Esophagus muscularis mucosa (tissue), 4 donors: ENCODE results near the gene XYLT2. TPM values are rescaled to one million over a fixed set of nuclear protein-coding genes. Genes with fewer than 3 reads are reported as not detected.

Experiments used
- DNase-seq: peaks from one replicate; pipeline ENCODE4 v3.0.0-alpha.2; 2017; ENCODE audit errors: extremely low spot score
- H3K27ac ChIP-seq, 4 donors: fragments of 200-600 bp; sonication (generic); replicated peaks in 1 of 4; 1 replicate in 3 of 4; 2 replicates in 1 of 4; pipeline ENCODE4 v1.5.1; 2016 to 2019; ENCODE audit warnings: mild to moderate bottlenecking in 1 of 4
- H3K27me3 ChIP-seq, 4 donors: fragments of 200-600 bp; sonication (generic); one replicate each; pipeline versions ENCODE4 v1.5.1 to v1.6.0; 2016 to 2019
- H3K36me3 ChIP-seq, 4 donors: fragments of 200-600 bp; sonication (generic); one replicate each; pipeline ENCODE4 v1.5.1; 2016 to 2019
- H3K4me1 ChIP-seq, 4 donors: fragments of 200-600 bp; sonication (generic); one replicate each; pipeline ENCODE4 v1.5.1; 2016 to 2019
- H3K4me3 ChIP-seq, 4 donors: fragments of 200-600 bp; sonication (generic); 1 replicate in 2 of 4; 2 replicates in 2 of 4; pipeline ENCODE4 v1.5.1; 2016 to 2019; ENCODE audit warnings: mild to moderate bottlenecking in 4 of 4, moderate library complexity in 1 of 4
- H3K9me3 ChIP-seq, 4 donors: fragments of 200-600 bp; sonication (generic); 1 replicate in 3 of 4; 2 replicates in 1 of 4; pipeline ENCODE4 v1.5.1; 2016 to 2019
- EP300 ChIP-seq: sonication (generic); formaldehyde crosslinking; IDR thresholded peaks from one replicate; pipeline ENCODE4 v1.6.1; 2017; ENCODE audit warnings: antibody characterized with exemption
- POLR2A ChIP-seq: fragments of 450-650 bp; IDR thresholded peaks from one replicate; pipeline ENCODE4 v1.6.1; 2017; ENCODE audit warnings: antibody characterized with exemption, moderate library complexity, mild to moderate bottlenecking, low read depth
- POLR2AphosphoS5 ChIP-seq, 2 donors: sonication (generic); formaldehyde crosslinking; IDR thresholded peaks; one replicate each; pipeline ENCODE4 v1.6.1; 2017; ENCODE audit warnings: antibody characterized with exemption in 2 of 2
- WGBS: methylation state at CpG from one replicate; pipeline ENCODE4 v1.1.5; 2018; 5-methylcytosine and 5-hydroxymethylcytosine counted together
- intact Hi-C: fragments of 100-400 bp; cut with DNase I; formaldehyde crosslinking; loops from one replicate; pipeline ENCODE4 v1.15.1; 2023
- total RNA-seq, 4 donors: library from RNA; depleted of rRNA; stranded (reverse); fragments of >200 nt; gene quantifications; one replicate each; pipeline versions ENCODE4 v1.1.0 to v1.2.1, GENCODE V29; 2016
- TF ChIP-seq, protein P1 (sequence below), 3 experiments: fragments of 200-600 bp in 2 of 3; fragments of 450-650 bp in 1 of 3; sonication (generic) in 2 of 3; IDR thresholded peaks; one replicate each; pipeline ENCODE4 v1.5.1; 2017 to 2019; ENCODE audit warnings: antibody characterized with exemption in 3 of 3, mild to moderate bottlenecking in 2 of 3, moderate library complexity in 1 of 3

The XYLT2 gene
- total RNA-seq, 4 donors from 2014 or later, result 12.8 to 29.8 (median 26.0) TPM

GRCh38 chr17:50301891-50302584 is 43.9 kb upstream of the XYLT2 start:
- Histone ChIP-seq H3K9me3 (no peaks in the 10 kb centered on the region), H3K4me1 (peaks cover 0 to 19% (median 16%) of the 10 kb centered on the region in 4 donors), H3K36me3 (no peaks in the 10 kb centered on the region), H3K27me3 (no peaks in the 10 kb centered on the region), H3K4me3 (no peak overlapping the region), H3K27ac (no peak overlapping the region)
- WGBS, result 82% methylated on average over 9 of the region's 9 CpGs
- intact Hi-C loops, result no loop called here
- no peak for TF ChIP-seq POLR2A
- TF ChIP-seq, protein P1, sequence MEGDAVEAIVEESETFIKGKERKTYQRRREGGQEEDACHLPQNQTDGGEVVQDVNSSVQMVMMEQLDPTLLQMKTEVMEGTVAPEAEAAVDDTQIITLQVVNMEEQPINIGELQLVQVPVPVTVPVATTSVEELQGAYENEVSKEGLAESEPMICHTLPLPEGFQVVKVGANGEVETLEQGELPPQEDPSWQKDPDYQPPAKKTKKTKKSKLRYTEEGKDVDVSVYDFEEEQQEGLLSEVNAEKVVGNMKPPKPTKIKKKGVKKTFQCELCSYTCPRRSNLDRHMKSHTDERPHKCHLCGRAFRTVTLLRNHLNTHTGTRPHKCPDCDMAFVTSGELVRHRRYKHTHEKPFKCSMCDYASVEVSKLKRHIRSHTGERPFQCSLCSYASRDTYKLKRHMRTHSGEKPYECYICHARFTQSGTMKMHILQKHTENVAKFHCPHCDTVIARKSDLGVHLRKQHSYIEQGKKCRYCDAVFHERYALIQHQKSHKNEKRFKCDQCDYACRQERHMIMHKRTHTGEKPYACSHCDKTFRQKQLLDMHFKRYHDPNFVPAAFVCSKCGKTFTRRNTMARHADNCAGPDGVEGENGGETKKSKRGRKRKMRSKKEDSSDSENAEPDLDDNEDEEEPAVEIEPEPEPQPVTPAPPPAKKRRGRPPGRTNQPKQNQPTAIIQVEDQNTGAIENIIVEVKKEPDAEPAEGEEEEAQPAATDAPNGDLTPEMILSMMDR (IDR thresholded peaks at IDR 0.05), result no peak
- no peak for TF ChIP-seq POLR2AphosphoS5 (IDR thresholded peaks at IDR 0.05)
- no peak for TF ChIP-seq EP300
- no peak for DNase-seq

DNA sequence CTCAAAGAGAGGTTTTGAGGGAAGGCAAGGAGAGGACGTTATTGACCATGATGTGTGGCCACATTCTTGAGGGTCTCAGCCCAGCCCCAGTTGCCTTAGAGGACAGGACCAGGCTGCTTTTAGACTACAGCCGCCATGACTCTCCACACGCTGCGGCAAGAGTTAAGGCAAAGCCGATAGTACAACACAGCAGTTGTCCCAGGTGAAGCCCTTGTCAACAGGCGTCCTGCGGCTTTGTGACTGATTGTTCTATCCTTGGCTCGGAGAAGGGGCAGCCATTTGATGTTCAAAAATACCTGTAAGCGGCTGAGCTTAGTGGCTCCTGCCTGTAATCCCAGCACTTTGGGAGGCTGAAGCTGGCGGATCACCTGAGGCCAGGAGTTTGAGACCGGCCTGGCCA is 42.9 kb upstream of the XYLT2 start:
- Histone ChIP-seq H3K4me1 (peaks cover 0 to 15% (median 15%) of the 10 kb centered on the region in 4 donors), H3K36me3 (no peaks in the 10 kb centered on the region), H3K27ac (no peak overlapping the region), H3K9me3 (no peaks in the 10 kb centered on the region), H3K27me3 (no peaks in the 10 kb centered on the region), H3K4me3 (no peak overlapping the region)
- no peak for DNase-seq
- TF ChIP-seq, protein P1 (IDR thresholded peaks at IDR 0.05), result no peak
- TF ChIP-seq POLR2A, result no peak
- no peak for TF ChIP-seq EP300
- no peak for TF ChIP-seq POLR2AphosphoS5 (IDR thresholded peaks at IDR 0.05)
- 91% methylated on average over 11 of the region's 11 CpGs for WGBS
- intact Hi-C loops, result no loop called here

- H3K4me1 ChIP-seq, result peaks cover 0 to 15% (median 15%) of the 10 kb centered on the region in 4 donors
- H3K9me3 ChIP-seq, result no peaks in the 10 kb centered on the region
- H3K36me3 ChIP-seq, result no peaks in the 10 kb centered on the region
- H3K27ac ChIP-seq, result no peak overlapping the region
- H3K4me3 ChIP-seq, result no peak overlapping the region
- no peaks in the 10 kb centered on the region for H3K27me3 ChIP-seq
- WGBS, result 86% methylated on average over 4 of the region's 4 CpGs
- no peak for TF ChIP-seq EP300
- TF ChIP-seq POLR2AphosphoS5 (IDR thresholded peaks at IDR 0.05), result no peak
- no peak for TF ChIP-seq POLR2A
- TF ChIP-seq, protein P1 (IDR thresholded peaks at IDR 0.05), result no peak
- no peak for DNase-seq
- intact Hi-C loops, result no loop called here
Observed at GRCh38 chr17:50303596-50303995, 42.3 kb upstream of the XYLT2 start.

DNA sequence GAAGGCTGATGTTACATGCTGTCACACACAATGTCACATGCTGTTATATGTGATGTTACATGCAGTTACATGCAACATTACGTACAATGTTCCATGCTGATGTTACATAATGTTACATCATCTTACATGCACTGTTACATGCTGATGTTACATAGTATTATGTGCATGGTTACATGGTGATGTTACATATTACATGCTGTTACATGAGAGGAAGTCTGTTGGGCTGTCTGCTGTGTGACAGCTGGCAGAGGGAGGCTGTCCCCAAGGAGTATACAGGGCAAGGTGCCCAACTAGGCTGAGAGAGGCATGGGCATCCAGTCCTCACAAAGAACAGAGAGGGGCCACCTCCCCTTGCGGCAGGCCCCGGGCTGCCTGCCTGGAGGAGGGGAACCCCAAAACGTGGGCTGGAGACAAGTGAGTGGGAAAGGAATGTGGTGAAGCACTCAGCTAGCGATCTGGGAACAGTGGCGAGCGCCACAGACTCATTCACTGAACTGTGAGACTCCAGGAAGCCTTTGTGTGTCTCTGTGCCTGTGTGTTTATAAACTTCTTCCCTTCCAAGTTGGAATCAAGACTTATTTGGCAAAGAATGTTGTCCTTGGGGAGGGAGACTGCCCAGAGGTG is 41.0 kb upstream of the XYLT2 start:
- H3K27me3 ChIP-seq, result no peaks in the 10 kb centered on the region
- intact Hi-C loops, result no loop called here
- H3K4me3 ChIP-seq, result no peak overlapping the region
- H3K36me3 ChIP-seq, result no peaks in the 10 kb centered on the region
- DNase-seq, result no peak
- no peaks in the 10 kb centered on the region for H3K9me3 ChIP-seq
- no peak overlapping the region for H3K27ac ChIP-seq
- 29% methylated on average over 7 of the region's 7 CpGs for WGBS
- H3K4me1 ChIP-seq, result peaks cover 0 to 15% (median 15%) of the 10 kb centered on the region in 4 donors
- no peak for TF ChIP-seq EP300
- TF ChIP-seq POLR2A, result no peak
- no peak for TF ChIP-seq POLR2AphosphoS5 (IDR thresholded peaks at IDR 0.05)
- TF ChIP-seq, protein P1 (IDR thresholded peaks at IDR 0.05), result no peak
